RWPE1 (cell line): Measurements from ENCODE around the gene TMEM219.
A peak's percentile ranks its signal among the peaks of the same experiment; 100 is the strongest.

Experiments used
- CTCF ChIA-PET: fragments of 350-600 bp; sonication (Branson Sonifier 250); formaldehyde crosslinking; extraction: SDS; loops from one replicate; lab custom pipeline; 2021; lab: Yijun Ruan, JAX
- POLR2A ChIA-PET: fragments of 400-600 bp; formaldehyde crosslinking; extraction: SDS; loops from one replicate; lab custom pipeline; 2020; ENCODE audit warnings: antibody characterized with exemption; ENCODE audit not compliant: low non-redundant PET; lab: Yijun Ruan, JAX
- DNase-seq: peaks from one replicate; pipeline ENCODE4 v3.0.0; 2012; ENCODE audit warnings: low spot score
- H3K27ac ChIP-seq: fragments of 450-650 bp; 2 replicates; pipeline ENCODE4 v1.5.1; 2017
- TF ChIP-seq, protein P1 (sequence below): fragments of 450-650 bp; conservative IDR thresholded peaks from 2 replicates; pipeline ENCODE4 v1.5.1; 2017; ENCODE audit warnings: low read depth, mild to moderate bottlenecking

The TMEM219 gene

DNA sequence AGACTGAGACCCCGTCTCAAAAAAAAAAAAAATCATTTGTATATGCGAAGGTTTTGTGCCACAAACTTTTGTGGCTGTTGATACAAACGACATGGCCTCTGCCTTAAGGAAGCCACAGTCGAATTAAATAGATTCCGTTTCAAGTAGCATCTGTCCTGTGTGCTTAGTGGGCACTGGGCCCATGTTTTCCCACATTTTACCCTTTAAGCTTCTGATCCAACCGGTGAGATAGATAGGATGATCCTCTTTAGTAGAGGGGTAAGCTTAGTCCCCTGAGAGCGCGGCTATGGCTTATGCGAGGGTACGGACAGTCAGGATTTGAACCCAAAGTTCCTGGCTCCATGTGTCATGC, 776 bp upstream of the TMEM219 start:
- POLR2A ChIA-PET, result interaction anchor here (0.6 to 1.2 kb wide), 4 partner anchors 9 to 60 kb away, joined by 3 to 5 read pairs (median 4); no protein-coding TSS in a partner anchor

DNA sequence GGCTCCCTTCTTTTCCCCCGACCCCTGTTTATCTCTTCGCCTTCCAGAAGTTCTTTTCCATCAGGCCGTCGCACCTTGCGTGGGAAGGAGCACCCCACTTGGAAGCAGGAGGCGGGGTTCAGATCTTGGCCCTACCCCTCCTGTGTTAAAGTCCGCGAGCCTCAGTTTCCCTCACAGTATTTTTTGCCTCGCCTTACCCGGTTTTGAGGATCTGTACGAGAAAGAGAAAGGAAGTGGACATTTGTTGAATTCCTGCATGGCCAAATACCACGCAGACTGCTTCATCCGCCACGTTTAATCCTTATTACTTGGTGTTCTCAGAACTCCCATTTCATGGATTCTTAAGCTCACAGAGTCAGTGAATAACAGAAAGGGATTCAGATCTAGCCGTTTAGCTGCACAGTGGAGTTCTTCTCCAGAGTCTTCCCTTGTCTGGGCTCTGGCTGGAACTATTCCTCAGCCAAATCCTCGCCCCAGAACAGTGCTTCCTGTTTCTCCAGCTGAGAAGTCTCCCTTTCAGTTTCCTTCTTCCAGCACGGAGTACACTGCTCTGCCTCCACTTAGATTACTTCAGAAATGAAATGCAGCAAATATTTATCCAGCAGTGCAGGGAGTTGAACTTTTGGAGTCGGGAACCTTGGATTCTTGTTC, 590 bp downstream of the TMEM219 start:
- peak overlapping the region; percentile 89 for H3K27ac ChIP-seq
- CTCF ChIA-PET, result interaction anchor here (0.5 to 1.3 kb wide), 2 partner anchors 9 to 12 kb away, joined by 3 to 8 read pairs; no protein-coding TSS in a partner anchor
- TF ChIP-seq, protein P1, sequence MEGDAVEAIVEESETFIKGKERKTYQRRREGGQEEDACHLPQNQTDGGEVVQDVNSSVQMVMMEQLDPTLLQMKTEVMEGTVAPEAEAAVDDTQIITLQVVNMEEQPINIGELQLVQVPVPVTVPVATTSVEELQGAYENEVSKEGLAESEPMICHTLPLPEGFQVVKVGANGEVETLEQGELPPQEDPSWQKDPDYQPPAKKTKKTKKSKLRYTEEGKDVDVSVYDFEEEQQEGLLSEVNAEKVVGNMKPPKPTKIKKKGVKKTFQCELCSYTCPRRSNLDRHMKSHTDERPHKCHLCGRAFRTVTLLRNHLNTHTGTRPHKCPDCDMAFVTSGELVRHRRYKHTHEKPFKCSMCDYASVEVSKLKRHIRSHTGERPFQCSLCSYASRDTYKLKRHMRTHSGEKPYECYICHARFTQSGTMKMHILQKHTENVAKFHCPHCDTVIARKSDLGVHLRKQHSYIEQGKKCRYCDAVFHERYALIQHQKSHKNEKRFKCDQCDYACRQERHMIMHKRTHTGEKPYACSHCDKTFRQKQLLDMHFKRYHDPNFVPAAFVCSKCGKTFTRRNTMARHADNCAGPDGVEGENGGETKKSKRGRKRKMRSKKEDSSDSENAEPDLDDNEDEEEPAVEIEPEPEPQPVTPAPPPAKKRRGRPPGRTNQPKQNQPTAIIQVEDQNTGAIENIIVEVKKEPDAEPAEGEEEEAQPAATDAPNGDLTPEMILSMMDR, result no peak
- POLR2A ChIA-PET, result interaction anchor here (0.8 to 1.2 kb wide), 4 partner anchors 11 to 172 kb away, joined by 3 to 5 read pairs (median 4); partner anchors contain the start of genes KIF22 and TAOK2
- DNase-seq, result peak; percentile 19

More for the DNA sequence above, 776 bp upstream of the TMEM219 start:
- no peak for DNase-seq
- H3K27ac ChIP-seq, result peak overlapping the region; percentile 89
- TF ChIP-seq, protein P1, result no peak
- CTCF ChIA-PET, result interaction anchor here (0.5 to 1.3 kb wide), 4 partner anchors 10 to 104 kb away, joined by 3 to 8 read pairs (median 3); no protein-coding TSS in a partner anchor

DNA sequence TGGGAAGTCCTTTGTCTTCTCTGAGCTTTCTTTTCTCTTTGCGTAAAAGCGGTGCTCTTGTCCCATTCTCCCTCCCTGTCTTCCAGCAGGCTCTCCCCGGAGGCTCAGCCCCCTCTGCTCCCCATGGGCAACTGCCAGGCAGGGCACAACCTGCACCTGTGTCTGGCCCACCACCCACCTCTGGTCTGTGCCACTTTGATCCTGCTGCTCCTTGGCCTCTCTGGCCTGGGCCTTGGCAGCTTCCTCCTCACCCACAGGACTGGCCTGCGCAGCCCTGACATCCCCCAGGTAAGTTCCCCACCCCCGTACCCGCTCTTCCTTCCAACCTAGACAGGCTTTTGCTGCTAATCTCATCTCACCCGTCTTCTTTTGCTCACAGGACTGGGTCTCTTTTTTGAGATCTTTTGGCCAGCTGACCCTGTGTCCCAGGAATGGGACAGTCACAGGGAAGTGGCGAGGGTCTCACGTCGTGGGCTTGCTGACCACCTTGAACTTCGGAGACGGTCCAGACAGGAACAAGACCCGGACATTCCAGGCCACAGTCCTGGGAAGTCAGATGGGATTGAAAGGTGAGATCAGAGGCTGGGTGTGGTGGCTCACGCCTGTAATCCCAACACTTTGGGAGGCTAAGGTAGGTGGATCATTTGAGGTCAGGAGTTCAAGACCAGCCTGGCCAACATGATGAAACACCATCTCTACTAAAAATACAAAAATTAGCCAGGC, 1.3 kb downstream of the TMEM219 start:
- DNase-seq, result no peak
- POLR2A ChIA-PET, result interaction anchor here (0.6 to 0.8 kb wide), 2 partner anchors 10 to 146 kb away, joined by 4 to 13 read pairs; partner anchors contain the start of gene TAOK2
- TF ChIP-seq, protein P1, result no peak
- H3K27ac ChIP-seq, result peak overlapping the region; percentile 89
- CTCF ChIA-PET, result interaction anchor here (0.5 kb wide), 1 partner anchor 9 kb away, joined by 3 read pairs; no protein-coding TSS in a partner anchor

DNA sequence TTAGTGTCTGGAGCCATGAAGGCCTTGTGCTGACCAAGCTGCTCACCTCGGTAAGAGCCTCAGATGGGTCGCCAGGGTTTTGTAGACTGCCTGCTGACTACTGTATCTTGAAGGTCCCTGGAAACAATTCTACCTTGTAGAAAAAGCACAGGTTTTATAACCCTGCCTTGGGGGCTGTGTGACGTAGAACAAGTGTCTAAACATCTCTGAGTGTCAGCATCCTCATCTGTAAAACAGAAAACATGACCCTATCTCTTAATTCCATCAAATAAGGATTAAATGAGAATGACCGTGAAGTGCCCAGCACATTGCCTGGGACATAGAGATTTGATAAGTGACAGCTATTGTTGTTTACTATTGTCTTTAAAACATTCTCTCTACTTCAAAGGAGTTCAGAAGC, 6.3 kb downstream of the TMEM219 start:
- no peak for DNase-seq
- TF ChIP-seq, protein P1, result no peak
- ChIA-PET POLR2A (no interaction called here), CTCF (no interaction called here)
- 0 out of 2 replicates have a peak overlapping the region, but pooled peaks have one; percentile 18 for H3K27ac ChIP-seq

DNA sequence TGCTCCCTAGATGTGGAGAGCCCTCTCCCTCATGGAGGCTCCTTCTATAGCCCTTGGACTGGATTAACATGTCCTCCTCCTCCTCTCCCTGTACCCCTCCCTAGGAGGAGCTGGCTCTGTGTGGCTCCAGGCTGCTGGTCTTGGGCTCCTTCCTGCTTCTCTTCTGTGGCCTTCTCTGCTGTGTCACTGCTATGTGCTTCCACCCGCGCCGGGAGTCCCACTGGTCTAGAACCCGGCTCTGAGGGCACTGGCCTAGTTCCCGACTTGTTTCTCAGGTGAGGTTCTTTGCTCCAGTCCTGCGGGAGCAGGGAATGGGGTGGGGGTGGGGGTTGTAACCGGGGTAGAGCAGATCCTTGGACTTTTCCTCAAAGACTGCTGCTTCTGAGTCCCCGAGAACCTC, 9.4 kb downstream of the TMEM219 start:
- no peak for DNase-seq
- peak overlapping the region; percentile 48 for H3K27ac ChIP-seq
- ChIA-PET POLR2A (no interaction called here), CTCF (no interaction called here)
- TF ChIP-seq, protein P1, result no peak

DNA sequence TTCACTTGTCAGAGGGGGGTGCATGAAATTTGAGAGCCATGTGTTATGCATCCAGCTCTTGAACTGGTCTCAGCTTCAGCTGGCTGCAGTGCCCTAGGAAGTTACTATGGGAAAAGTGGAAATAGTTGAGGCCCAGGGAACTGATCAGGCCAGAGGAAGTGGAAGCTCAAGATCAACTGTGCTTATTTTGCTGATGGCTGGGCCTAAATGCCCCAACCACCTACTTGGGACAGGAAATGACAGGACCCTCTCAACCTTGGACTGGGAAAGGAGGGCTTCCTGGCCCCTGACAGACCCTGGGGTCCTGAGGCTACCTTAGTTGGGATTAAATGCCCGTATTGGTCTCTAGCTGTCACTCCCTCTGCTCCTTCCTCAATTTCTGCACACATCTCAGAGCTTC, 10.6 kb downstream of the TMEM219 start:
- ChIA-PET POLR2A (no interaction called here), CTCF (interaction anchor here (0.6 to 0.7 kb wide), 2 partner anchors 40 to 43 kb away, joined by 4 to 8 read pairs; no protein-coding TSS in a partner anchor)
- no peak for DNase-seq
- peak overlapping the region; percentile 85 for H3K27ac ChIP-seq
- TF ChIP-seq, protein P1, result no peak
